Measurements from ENCODE around the gene PCIF1.
A peak's percentile ranks its signal among the peaks of the same experiment; 100 is the strongest.
"Not testable (repeated sequence)": the region's sequence is repeated elsewhere in the genome, so short reads cannot be mapped to it uniquely, and the experiment has no call there.

Gene PCIF1

GRCh38 chr20:45948261-45948733 lies 13.8 kb downstream of the PCIF1 start:
- no peak for DNase-seq

GRCh38 chr20:45948742-45949541 lies 14.5 kb downstream of the PCIF1 start:
- DNase-seq, result no peak

GRCh38 chr20:45949542-45950329 lies 15.3 kb downstream of the PCIF1 start:
- no peak for DNase-seq

GRCh38 chr20:45950330-45950646 lies 15.8 kb downstream of the PCIF1 start:
- no peak for DNase-seq

- no peak for DNase-seq
Observed at GRCh38 chr20:45951925-45952834, 17.7 kb downstream of the PCIF1 start.

- no peak for DNase-seq
Observed at GRCh38 chr20:45952861-45953260, 18.4 kb downstream of the PCIF1 start.

GRCh38 chr20:45953672-45954071 lies 19.2 kb downstream of the PCIF1 start:
- no peak for DNase-seq

GRCh38 chr20:45956326-45956725 lies 21.8 kb downstream of the PCIF1 start:
- DNase-seq, result not testable (repeated sequence)

- DNase-seq, result no peak
Observed at GRCh38 chr20:45957021-45957941, 22.8 kb downstream of the PCIF1 start.

- DNase-seq, result no peak
Observed at GRCh38 chr20:45958593-45958992, 24.1 kb downstream of the PCIF1 start.

- DNase-seq, result no peak
Observed at GRCh38 chr20:45959126-45959525, 24.6 kb downstream of the PCIF1 start.

GRCh38 chr20:45959956-45960630 lies 25.6 kb downstream of the PCIF1 start:
- DNase-seq, result no peak

GRCh38 chr20:45962031-45962755 lies 27.7 kb downstream of the PCIF1 start:
- DNase-seq, result no peak

- peak; percentile 79 for DNase-seq
Observed at GRCh38 chr20:45963059-45964005, 28.8 kb downstream of the PCIF1 start.

GRCh38 chr20:45964006-45964400 lies 29.5 kb downstream of the PCIF1 start:
- DNase-seq, result no peak

- DNase-seq, result no peak
Observed at GRCh38 chr20:45965169-45966002, 30.9 kb downstream of the PCIF1 start.

- no peak for DNase-seq
Observed at GRCh38 chr20:45967551-45968080, 33.1 kb downstream of the PCIF1 start.

- peak; percentile 46 for DNase-seq
Observed at GRCh38 chr20:45968081-45968671, 33.7 kb downstream of the PCIF1 start.

All from hematopoietic multipotent progenitor cell treated with erythropoietin and hydrocortisone succinate and interleukin-3 and kit ligand, for 4 days (in vitro differentiated cells).